Fibroblast of skin of left quadriceps (primary cell): ENCODE results near the gene SEPTIN11.
"Not testable (repeated sequence)": the region's sequence is repeated elsewhere in the genome, so short reads cannot be mapped to it uniquely, and the experiment has no call there.

Experiments
- DNase-seq, 2 experiments: peaks; one replicate each; pipeline ENCODE4 v3.0.0-alpha.2; 2013; ENCODE audit warnings: low read depth in 2 of 2

SEPTIN11 gene

GRCh38 chr4:76952071-76952470 is 2.5 kb downstream of the SEPTIN11 start:
- DNase-seq, result no peak

DNA sequence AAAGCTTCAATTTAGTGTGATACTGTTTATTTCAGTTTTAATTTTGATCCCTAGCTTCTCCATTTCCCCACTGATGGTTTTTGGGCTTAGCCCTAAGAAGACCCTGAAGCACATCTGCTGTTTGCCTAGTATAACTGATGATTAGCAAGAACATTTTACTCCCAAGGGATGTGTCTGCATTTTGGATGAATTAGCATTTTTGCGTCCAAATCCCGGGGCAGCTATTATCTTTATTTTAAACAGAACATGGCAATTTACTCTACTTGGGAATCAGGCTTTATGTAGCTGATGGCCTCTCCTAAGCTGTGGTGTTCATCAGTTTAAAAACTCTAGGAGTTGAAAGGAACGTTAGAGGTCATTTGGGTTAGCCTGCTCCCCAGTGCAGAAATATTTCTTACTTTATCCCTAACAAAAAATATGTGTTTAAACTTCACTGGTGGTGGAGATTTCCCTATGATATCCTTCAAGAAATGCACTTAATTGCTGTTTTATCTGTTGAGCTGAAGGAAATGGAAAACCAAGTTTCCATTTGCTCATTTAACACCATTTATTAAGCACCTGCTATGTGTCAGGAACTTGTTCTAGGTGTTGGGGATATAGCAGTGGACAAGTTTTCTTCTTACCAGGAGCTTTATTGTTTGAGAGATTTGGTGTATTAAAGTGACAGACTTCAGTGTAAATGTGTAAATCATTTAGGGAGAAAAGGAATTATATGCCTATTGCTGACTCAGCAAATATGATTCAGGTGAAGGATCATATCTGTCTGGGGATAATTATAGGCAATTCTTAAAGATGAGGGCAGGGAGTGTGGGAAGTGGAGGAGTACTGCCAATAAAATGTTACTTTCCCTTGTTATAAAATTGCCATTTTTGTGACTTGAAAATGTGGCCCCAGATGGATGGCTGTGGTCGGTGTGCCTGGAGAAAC is 3.4 kb downstream of the SEPTIN11 start:
- DNase-seq, result no peak

DNA sequence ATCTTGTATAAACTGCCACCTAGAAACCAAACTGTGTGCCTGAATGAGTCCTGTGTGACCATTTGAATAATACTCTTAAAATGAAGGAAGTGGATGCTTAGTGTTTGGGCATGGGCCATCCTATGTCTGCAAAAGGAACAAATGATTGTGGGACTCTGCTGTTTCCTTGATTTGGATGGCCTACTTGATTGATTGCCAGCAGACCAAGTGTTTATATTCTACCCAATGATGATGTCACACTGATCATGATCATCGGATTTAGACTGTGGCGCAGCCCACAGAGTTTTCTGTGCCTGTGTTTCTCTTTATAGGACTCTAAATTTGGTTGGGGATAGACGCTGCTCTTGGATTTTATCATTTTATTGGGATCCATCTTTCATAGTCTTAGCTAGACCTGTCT is 4.4 kb downstream of the SEPTIN11 start:
- no peak for DNase-seq

GRCh38 chr4:76954489-76954888 is 4.9 kb downstream of the SEPTIN11 start:
- no peak for DNase-seq

DNA sequence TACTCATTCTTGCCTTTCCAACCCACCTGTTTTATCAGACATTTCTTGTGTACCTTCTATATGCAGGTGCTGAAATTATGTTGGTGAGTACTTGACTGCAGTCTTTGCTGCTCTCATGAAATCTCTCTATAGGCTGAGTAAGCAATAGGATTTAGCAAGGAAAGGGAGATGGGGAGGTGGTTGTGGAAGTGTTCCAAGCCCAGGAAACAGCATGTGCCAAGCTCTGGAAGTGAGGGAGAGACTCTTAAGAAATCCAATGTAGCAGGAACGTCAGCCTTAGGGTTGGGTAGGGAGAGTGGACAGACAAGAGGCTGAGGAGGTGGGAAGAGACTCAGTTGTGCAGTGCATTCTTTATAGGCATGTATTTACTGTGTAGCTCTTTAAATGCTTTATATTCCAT is 5.6 kb downstream of the SEPTIN11 start:
- DNase-seq, result no peak

GRCh38 chr4:76957004-76957738 is 7.6 kb downstream of the SEPTIN11 start:
- DNase-seq, result no peak

- DNase-seq, result no peak
Observed at GRCh38 chr4:76958891-76959290, 9.3 kb downstream of the SEPTIN11 start.

- DNase-seq, result no peak
Observed at GRCh38 chr4:76960014-76960413, 10.5 kb downstream of the SEPTIN11 start.

DNA sequence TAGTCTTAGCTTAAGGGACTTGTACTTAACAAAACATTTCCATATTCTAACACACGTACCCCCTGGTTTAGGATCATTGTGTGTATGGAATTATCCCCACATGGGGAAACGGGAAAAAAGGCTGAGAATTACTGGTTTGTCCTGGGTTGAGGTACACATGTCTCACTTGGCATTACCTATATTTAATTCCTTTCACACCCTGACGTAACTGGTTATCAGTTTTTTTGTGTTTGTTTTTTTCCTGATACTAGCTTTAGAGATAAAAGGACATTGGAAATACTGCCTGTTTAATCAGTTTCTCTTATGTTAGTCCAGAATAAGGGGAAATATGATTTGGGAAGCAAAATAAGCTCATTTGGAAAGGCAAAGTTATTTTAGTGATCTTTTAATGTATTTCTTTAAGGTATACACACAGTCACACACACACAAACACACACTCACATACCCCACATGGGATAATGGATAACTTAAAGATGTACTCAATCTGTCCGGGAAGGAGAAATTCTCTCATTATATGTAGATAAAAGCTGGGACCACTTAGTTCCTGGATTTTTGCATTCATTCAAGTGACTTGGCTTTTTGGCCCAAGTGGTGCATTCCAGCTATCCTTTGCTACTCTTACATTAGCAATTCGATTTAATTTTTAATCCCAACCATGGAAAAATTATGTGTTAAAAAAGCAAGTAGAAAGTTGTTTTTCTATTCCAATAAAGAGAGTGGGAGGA is 13.0 kb downstream of the SEPTIN11 start:
- no peak for DNase-seq

DNA sequence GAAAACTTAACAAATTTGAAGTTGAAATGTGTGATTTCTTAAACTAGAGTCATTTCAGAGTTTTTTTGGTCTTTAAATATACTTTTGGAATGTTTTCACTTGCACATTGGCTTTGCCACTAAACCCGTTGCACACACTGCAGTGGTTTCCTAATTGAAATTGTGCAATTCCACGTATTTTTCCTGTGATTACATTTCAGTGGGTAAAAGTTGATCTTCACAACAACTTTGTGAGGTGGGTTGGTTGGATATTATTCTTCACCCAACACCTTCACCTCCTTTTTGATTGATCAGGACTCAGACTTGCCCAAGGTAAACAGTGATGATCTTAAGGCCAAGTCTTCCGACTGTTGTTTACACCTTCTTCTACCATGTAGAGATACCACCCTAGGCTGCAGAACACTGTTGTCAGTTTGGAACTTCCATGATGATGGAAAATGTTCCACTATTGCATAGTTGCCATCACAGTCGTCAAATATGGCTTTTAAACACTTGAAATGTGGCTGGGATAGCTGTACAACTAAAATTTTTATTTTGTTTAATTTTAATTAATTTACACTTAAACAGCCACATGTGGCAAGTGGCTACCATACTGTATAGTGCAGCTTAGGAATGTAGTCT is 13.7 kb downstream of the SEPTIN11 start:
- DNase-seq, result no peak

DNA sequence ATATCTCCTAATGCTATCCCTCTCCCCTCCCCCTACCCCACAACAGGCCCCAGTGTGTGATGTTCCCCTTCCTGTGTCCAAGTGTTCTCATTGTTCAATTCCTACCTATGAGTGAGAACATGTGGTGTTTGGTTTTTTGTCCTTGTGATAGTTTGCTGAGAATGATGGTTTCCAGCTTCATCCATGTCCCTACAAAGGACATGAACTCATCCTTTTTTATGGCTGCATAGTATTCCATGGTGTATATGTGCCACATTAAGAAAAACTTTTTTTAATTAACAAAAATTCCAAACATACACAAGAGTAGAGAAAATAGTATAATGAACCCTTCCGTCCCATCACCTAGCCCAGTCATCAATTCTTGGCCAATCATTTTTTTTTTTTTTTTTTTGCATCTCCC is 14.4 kb downstream of the SEPTIN11 start:
- DNase-seq, result not testable (repeated sequence)

DNA sequence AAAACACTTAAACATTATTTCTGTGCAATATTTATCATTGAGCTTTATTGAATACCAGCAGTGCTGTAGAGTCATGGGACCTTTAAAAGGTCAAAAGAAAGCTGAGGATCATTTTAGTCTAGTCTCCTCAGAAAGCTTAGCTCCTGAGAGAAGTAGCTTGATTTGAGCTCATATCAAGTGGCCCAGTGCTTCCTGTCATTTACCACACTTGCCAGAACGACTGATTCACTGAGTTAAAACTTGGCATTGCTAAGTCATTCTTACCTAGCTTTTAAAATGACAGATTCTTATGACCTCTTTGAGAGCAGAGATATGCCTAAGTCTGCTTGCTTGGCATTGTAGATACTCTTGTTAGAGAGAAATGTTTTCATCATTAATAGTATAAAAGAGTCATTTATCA is 15.2 kb downstream of the SEPTIN11 start:
- DNase-seq, result no peak

- no peak for DNase-seq
Observed at GRCh38 chr4:76965866-76966579, 16.5 kb downstream of the SEPTIN11 start.

- no peak for DNase-seq
Observed at GRCh38 chr4:76968937-76969336, 19.4 kb downstream of the SEPTIN11 start.

DNA sequence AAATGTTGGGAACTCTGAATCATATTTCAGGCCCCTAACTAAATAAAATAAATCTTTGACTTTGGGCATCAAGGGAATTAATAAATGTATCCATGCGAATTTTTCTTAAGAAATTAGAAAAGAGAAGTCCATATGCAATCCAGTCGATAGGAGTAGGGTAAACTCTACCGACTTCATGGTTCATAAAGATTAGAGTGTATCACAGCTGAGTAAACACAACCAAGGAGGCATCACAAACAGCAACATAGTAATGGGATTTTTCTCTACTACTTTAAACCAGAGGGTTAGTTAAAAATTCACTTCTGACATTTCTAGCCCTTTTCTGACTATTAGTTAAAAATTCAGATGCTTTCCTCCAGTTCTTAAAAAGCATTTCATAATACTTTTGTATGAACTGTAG is 19.9 kb downstream of the SEPTIN11 start:
- DNase-seq, result no peak

- DNase-seq, result no peak
Observed at GRCh38 chr4:76969941-76970529, 20.5 kb downstream of the SEPTIN11 start.

- DNase-seq, result no peak
Observed at GRCh38 chr4:76972306-76972705, 22.8 kb downstream of the SEPTIN11 start.

DNA sequence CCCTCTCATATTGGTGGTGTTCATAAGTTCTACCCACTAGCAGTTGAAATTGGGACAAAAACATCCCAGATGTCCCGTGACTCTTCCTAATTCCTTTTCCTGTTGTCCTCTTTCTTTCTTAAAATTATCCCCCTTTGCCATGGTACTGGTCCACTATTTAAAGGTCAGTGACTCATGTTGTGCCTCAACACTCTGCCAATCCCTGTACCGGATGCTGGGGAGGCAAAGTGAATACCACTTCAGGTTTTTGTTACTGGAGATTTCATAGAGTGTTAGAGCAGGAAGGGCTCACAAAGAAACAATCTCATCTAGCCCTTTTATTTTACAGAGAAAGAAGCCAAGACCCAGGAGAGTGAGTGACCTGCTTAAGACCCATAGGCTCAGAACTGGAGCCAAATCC is 24.6 kb downstream of the SEPTIN11 start:
- no peak for DNase-seq

DNA sequence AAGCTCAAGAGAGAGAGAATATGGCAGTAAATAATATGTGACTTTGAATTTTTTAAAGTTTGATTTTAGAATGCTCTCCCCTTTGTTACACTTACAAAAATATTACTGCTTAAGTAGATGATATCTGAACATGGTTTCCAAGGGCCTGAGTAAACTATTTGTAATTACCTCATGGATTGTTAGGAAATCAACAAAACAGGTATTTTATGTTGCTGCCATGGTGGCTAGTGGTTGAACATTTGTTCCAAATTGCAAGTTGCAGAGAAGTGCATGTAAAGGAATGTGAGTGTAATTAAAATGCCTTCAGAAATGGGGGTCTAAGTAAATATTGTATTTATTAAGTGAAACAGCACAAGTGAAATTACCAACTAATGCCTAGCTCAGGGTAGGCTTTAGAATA is 27.6 kb downstream of the SEPTIN11 start:
- no peak for DNase-seq

DNA sequence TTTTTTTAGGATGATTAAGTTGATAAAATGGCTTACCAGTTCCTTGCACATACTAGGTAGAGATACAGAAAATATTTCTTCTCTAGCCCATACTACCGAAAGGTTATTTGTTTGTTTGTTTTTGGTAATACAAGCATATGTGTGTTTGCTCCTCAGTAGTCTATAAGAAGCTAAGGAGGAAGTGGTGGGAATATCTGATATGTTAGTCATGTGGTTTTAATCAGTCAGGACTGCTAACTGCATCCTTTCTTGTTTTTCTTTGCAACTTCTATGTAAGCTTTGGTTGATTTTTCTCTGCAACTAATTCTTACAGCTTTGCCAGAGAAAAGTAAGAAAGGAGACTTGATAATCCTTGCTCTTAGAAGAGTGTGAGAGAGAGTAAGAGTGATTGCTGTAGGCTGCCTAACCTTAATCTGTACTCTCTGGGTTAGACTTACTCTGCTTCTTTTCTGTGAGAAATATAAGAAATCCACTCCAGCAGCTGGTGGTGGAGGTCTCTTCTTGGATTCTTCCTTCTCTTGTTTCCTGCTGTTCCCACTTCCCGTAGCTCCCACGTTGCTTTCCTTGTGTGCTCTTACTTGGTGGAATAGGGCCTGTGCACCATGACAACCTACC is 28.3 kb downstream of the SEPTIN11 start:
- peak; percentile 60 to 68 for DNase-seq
